ENCODE results near the gene CCDC146.

- no peak for TF ChIP-seq CTCF (IDR thresholded peaks at IDR 0.05)
- TF ChIP-seq EZH2phosphoT487 (IDR thresholded peaks at IDR 0.05) = no peak
- no peak for TF ChIP-seq EZH2 (IDR thresholded peaks at IDR 0.05)
These were observed 159.5 kb downstream of the CCDC146 start for GRCh38 chr7:77281780-77282478.
